Sigmoid colon (tissue), 7 donors: ENCODE results near the gene HOXD8. TPM values are rescaled to one million over a fixed set of nuclear protein-coding genes. Genes with fewer than 3 reads are reported as not detected.

Experiments
- DNase-seq: peaks from one replicate; pipeline ENCODE4 v3.0.0-alpha.2; 2019
- H3K27ac ChIP-seq, 4 donors: fragments of 200-600 bp; sonication (generic); one replicate each; pipeline ENCODE4 v1.5.1; 2016 to 2019; ENCODE audit warnings: mild to moderate bottlenecking in 1 of 4
- H3K27me3 ChIP-seq, 3 donors: fragments of 200-600 bp; sonication (generic); one replicate each; pipeline ENCODE4 v1.5.1; 2019; ENCODE audit warnings: mild to moderate bottlenecking in 1 of 3
- H3K36me3 ChIP-seq, 4 donors: fragments of 200-600 bp; sonication (generic); one replicate each; pipeline ENCODE4 v1.5.1; 2016 to 2019
- H3K4me1 ChIP-seq, 4 donors: fragments of 200-600 bp; sonication (generic); one replicate each; pipeline ENCODE4 v1.5.1; 2017 to 2019
- H3K4me3 ChIP-seq, 4 donors: fragments of 200-600 bp; sonication (generic); one replicate each; pipeline ENCODE4 v1.5.1; 2017 to 2019; ENCODE audit warnings: mild to moderate bottlenecking in 2 of 4, moderate library complexity in 1 of 4
- H3K9me3 ChIP-seq, 4 donors: fragments of 200-600 bp in 3 of 4; sonication (generic) in 3 of 4; one replicate each; pipeline versions ENCODE4 v1.5.1 to v1.6.1; 2013 to 2019
- EP300 ChIP-seq, 4 donors: sonication (generic); formaldehyde crosslinking; IDR thresholded peaks; one replicate each; pipeline ENCODE4 v1.6.1; 2017; ENCODE audit warnings: antibody characterized with exemption in 4 of 4
- POLR2A ChIP-seq, 2 donors: fragments of 450-650 bp; IDR thresholded peaks; one replicate each; pipeline ENCODE4 v1.6.1; 2016; ENCODE audit warnings: antibody characterized with exemption in 2 of 2, mild to moderate bottlenecking in 2 of 2, moderate library complexity in 2 of 2
- POLR2AphosphoS5 ChIP-seq, 4 donors: sonication (generic); formaldehyde crosslinking; IDR thresholded peaks; one replicate each; pipeline ENCODE4 v1.6.1; 2017; ENCODE audit warnings: antibody characterized with exemption in 4 of 4
- WGBS, 2 donors: extraction: QIAGEN DNeasy Blood & Tissue Kit; methylation state at CpG; one replicate each; pipeline ENCODE4 v1.1.7; 2013; 5-methylcytosine and 5-hydroxymethylcytosine counted together
- intact Hi-C: fragments of 100-400 bp; cut with DNase I; formaldehyde crosslinking; loops from one replicate; pipeline ENCODE4 v1.15.1; 2023
- polyA plus RNA-seq, 3 donors: library from polyadenylated mRNA; stranded (reverse); fragments of 200-250 nt; gene quantifications; one replicate each; pipeline ENCODE4 v1.2.3, GENCODE V29; 2013
- total RNA-seq, 4 donors: library from RNA; depleted of rRNA; stranded (reverse); fragments of >200 nt; gene quantifications; one replicate each; pipeline ENCODE4 v1.1.0, GENCODE V29; 2016
- TF ChIP-seq, protein P1 (sequence below), 4 experiments: fragments of 450-650 bp in 3 of 4; fragments of 200-600 bp in 1 of 4; IDR thresholded peaks; one replicate each; pipeline ENCODE4 v1.5.1; 2016 to 2019; ENCODE audit warnings: antibody characterized with exemption in 4 of 4, mild to moderate bottlenecking in 3 of 4, moderate library complexity in 2 of 4
- donor health status: healthy with polysubstance abuse.
- donor health status: Bipolar disorder and iron deficiency.
- donor health status: healthy.

The HOXD8 gene
- total and polyA plus RNA-seq, 7 donors: 2.5 to 19.7 (median 10.8) TPM

GRCh38 chr2:176084611-176085119, 44.8 kb upstream of the HOXD8 start:
- Histone ChIP-seq H3K4me3 (peak overlapping the region; percentile 29 to 54 (median 50)), H3K9me3 (peaks cover 0 to 8% (median 0%) of the 10 kb centered on the region in 4 donors), H3K27me3 (peaks cover 48 to 98% (median 54%) of the 10 kb centered on the region in 3 donors), H3K4me1 (peaks cover 0 to 56% (median 45%) of the 10 kb centered on the region in 4 donors), H3K36me3 (no peaks in the 10 kb centered on the region), H3K27ac (peak overlapping the region in 3 of 4 donors; percentile 92 to 96 (median 94))
- no peak for DNase-seq
- TF ChIP-seq POLR2AphosphoS5 (IDR thresholded peaks at IDR 0.05) (peak in 1 of 4 donors; percentile 14), EP300 (IDR thresholded peaks at IDR 0.05) (no peak), POLR2A (IDR thresholded peaks at IDR 0.05) (no peak)
- TF ChIP-seq, protein P1, sequence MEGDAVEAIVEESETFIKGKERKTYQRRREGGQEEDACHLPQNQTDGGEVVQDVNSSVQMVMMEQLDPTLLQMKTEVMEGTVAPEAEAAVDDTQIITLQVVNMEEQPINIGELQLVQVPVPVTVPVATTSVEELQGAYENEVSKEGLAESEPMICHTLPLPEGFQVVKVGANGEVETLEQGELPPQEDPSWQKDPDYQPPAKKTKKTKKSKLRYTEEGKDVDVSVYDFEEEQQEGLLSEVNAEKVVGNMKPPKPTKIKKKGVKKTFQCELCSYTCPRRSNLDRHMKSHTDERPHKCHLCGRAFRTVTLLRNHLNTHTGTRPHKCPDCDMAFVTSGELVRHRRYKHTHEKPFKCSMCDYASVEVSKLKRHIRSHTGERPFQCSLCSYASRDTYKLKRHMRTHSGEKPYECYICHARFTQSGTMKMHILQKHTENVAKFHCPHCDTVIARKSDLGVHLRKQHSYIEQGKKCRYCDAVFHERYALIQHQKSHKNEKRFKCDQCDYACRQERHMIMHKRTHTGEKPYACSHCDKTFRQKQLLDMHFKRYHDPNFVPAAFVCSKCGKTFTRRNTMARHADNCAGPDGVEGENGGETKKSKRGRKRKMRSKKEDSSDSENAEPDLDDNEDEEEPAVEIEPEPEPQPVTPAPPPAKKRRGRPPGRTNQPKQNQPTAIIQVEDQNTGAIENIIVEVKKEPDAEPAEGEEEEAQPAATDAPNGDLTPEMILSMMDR (IDR thresholded peaks at IDR 0.05): no peak
- intact Hi-C loops: loop anchor here (5.0 kb wide), 1 partner anchor 972 kb away; no protein-coding TSS in a partner anchor
- WGBS, 2 donors: 5 to 6% methylated on average over 26 of the region's 26 CpGs

- Histone ChIP-seq H3K4me3 (peak overlapping the region; percentile 29 to 54 (median 50)), H3K36me3 (no peaks in the 10 kb centered on the region), H3K9me3 (peaks cover 0 to 8% (median 0%) of the 10 kb centered on the region in 4 donors), H3K27ac (peak overlapping the region in 3 of 4 donors; percentile 92 to 96 (median 94)), H3K27me3 (peaks cover 44 to 100% (median 51%) of the 10 kb centered on the region in 3 donors), H3K4me1 (peaks cover 0 to 57% (median 46%) of the 10 kb centered on the region in 4 donors)
- intact Hi-C loops: loop anchor here (5.0 kb wide), 1 partner anchor 973 kb away; no protein-coding TSS in a partner anchor
- TF ChIP-seq, protein P1 (IDR thresholded peaks at IDR 0.05): no peak
- TF ChIP-seq EP300 (IDR thresholded peaks at IDR 0.05) (no peak), POLR2AphosphoS5 (IDR thresholded peaks at IDR 0.05) (no peak), POLR2A (IDR thresholded peaks at IDR 0.05) (no peak)
- WGBS, 2 donors: 8 to 10% methylated on average over 40 of the region's 40 CpGs
- no peak for DNase-seq
Observed at GRCh38 chr2:176085120-176085788, 44.3 kb upstream of the HOXD8 start.

DNA sequence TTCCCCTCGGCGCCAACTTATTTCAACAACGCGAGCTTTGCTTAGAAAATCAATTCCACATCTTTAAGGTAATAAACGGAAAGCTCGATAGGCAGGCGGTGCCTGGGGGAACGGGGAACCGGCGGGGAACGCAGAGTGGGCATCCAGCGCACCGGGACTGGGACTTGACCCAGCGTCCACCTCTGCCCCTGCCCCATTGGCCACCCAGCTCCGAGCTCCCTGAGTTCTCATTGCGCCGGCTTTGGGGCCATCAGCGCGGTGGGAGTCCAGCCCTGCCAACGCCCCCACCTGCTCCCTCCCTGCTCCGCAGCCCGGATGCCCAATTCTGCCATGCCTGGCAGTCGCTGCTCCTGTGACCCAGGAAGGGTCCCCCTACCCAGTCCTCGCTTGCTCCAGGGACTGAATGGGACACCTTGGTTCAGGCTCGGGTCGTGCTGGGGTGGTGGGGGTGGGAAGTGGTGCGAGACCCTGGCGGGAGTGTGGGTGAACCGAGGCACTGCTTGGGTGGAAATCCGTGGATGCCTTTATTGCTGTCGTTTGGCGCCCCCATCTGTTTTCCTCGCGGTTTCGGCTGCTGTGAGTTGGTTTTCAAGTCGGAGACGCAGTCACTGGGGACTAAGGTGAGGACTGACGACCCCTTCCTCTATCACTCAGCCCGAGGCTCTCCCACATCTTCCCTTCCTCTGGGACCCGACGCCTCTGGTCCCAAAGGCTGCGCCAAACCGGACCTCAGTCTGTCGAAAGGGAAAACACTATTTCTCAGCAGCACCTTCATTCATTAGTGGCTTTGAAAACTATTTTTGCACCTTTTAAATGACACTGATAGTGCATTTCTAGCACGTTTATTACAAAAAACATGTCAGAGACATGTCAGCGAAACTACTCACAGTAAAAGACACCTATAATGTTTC, 43.4 kb upstream of the HOXD8 start:
- peak; percentile 82 for DNase-seq
- TF ChIP-seq, protein P1 (IDR thresholded peaks at IDR 0.05): peak; percentile 41 to 54 (median 46)
- no peak for TF ChIP-seq EP300 (IDR thresholded peaks at IDR 0.05)
- TF ChIP-seq POLR2A (IDR thresholded peaks at IDR 0.05): no peak
- TF ChIP-seq POLR2AphosphoS5 (IDR thresholded peaks at IDR 0.05): peak in 2 of 4 donors; percentile 37 to 53

GRCh38 chr2:176087330-176088047, 42.0 kb upstream of the HOXD8 start:
- no peak for DNase-seq
- no peaks in the 10 kb centered on the region for H3K36me3 ChIP-seq
- peak overlapping the region in 3 of 4 donors; percentile 92 to 96 (median 94) for H3K27ac ChIP-seq
- TF ChIP-seq, protein P1 (IDR thresholded peaks at IDR 0.05): no peak
- no peak for TF ChIP-seq EP300 (IDR thresholded peaks at IDR 0.05)
- 29 to 40% methylated on average over 29 of the region's 29 CpGs for whole genome bisulfite sequencing, 2 donors
- H3K4me3 ChIP-seq: peak overlapping the region; percentile 24 to 51 (median 38)
- H3K4me1 ChIP-seq: peaks cover 0 to 55% (median 51%) of the 10 kb centered on the region in 4 donors
- H3K27me3 ChIP-seq: peaks cover 23 to 94% (median 30%) of the 10 kb centered on the region in 3 donors
- H3K9me3 ChIP-seq: peaks cover 0 to 5% (median 0%) of the 10 kb centered on the region in 4 donors
- intact Hi-C loops: loop anchor here (2.0 to 5.0 kb wide), 2 partner anchors 721 to 975 kb away; no protein-coding TSS in a partner anchor

More for the DNA sequence above, 43.4 kb upstream of the HOXD8 start:
- peaks cover 36 to 95% (median 44%) of the 10 kb centered on the region in 3 donors for H3K27me3 ChIP-seq
- intact Hi-C loops: loop anchor here (2.0 to 5.0 kb wide), 2 partner anchors 719 to 974 kb away; no protein-coding TSS in a partner anchor
- peak overlapping the region in 3 of 4 donors; percentile 92 to 96 (median 94) for H3K27ac ChIP-seq
- WGBS, 2 donors: 4 to 5% methylated on average over 46 of the region's 46 CpGs
- H3K4me1 ChIP-seq: peaks cover 0 to 50% (median 43%) of the 10 kb centered on the region in 4 donors
- H3K36me3 ChIP-seq: no peaks in the 10 kb centered on the region
- H3K4me3 ChIP-seq: peak overlapping the region; percentile 29 to 54 (median 50)
- peaks cover 0 to 8% (median 0%) of the 10 kb centered on the region in 4 donors for H3K9me3 ChIP-seq
